Endothelial cell of umbilical vein (primary cell): ENCODE results near the gene TNFSF12.

Experiments used
- POLR2A ChIP-seq: IDR thresholded peaks from 2 replicates; pipeline ENCODE4 v1.6.1; 2012; ENCODE audit warnings: low read depth, mild to moderate bottlenecking, control low read depth, low read length
- TF ChIP-seq, protein P1 (sequence below), 2 donors: IDR thresholded peaks; 1 replicate in 1 of 2; 2 replicates in 1 of 2; pipeline ENCODE4 v1.5.1; 2011; ENCODE audit warnings: low read length in 2 of 2, mild to moderate bottlenecking in 2 of 2, moderate library complexity in 2 of 2, control low read depth in 1 of 2, inconsistent platforms in 1 of 2, low read depth in 1 of 2; ENCODE audit not compliant: insufficient read depth in 1 of 2; ENCODE audit errors: extremely low read depth in 1 of 2

DNA sequence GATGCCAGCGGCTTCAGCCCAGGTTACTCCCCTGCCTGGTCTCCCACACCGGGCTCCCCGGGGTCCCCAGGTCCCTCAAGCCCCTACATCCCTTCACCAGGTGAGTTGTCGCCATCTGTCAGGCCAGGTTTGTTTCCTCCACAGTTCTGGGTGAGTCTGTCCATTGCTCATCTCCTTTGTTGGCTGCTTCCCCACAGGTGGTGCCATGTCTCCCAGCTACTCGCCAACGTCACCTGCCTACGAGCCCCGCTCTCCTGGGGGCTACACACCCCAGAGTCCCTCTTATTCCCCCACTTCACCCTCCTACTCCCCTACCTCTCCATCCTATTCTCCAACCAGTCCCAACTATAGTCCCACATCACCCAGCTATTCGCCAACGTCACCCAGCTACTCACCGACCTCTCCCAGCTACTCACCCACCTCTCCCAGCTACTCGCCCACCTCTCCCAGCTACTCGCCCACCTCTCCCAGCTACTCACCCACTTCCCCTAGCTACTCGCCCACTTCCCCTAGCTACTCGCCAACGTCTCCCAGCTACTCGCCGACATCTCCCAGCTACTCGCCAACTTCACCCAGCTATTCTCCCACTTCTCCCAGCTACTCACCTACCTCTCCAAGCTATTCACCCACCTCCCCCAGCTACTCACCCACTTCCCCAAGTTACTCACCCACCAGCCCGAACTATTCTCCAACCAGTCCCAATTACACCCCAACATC is 35.9 kb upstream of the TNFSF12 start:
- TF ChIP-seq, protein P1, sequence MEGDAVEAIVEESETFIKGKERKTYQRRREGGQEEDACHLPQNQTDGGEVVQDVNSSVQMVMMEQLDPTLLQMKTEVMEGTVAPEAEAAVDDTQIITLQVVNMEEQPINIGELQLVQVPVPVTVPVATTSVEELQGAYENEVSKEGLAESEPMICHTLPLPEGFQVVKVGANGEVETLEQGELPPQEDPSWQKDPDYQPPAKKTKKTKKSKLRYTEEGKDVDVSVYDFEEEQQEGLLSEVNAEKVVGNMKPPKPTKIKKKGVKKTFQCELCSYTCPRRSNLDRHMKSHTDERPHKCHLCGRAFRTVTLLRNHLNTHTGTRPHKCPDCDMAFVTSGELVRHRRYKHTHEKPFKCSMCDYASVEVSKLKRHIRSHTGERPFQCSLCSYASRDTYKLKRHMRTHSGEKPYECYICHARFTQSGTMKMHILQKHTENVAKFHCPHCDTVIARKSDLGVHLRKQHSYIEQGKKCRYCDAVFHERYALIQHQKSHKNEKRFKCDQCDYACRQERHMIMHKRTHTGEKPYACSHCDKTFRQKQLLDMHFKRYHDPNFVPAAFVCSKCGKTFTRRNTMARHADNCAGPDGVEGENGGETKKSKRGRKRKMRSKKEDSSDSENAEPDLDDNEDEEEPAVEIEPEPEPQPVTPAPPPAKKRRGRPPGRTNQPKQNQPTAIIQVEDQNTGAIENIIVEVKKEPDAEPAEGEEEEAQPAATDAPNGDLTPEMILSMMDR (IDR thresholded peaks at IDR 0.05; ENCODE audit: extremely low read depth in 1 of 2, insufficient read depth in 1 of 2, low read depth in 1 of 2, low read length in 2 of 2), result no peak
- no peak for TF ChIP-seq POLR2A
